ENCODE measurements around the gene PPP1R12B.

- no peak for TF ChIP-seq CTCF (IDR thresholded peaks at IDR 0.05)
- no peak for TF ChIP-seq EZH2phosphoT487 (IDR thresholded peaks at IDR 0.05)
Measured at GRCh38 chr1:202627841-202628565, 279.5 kb downstream of the PPP1R12B start.

Data from neural progenitor cell (in vitro differentiated cells).